Natural killer cell (primary cell): ENCODE results near the gene CFAP92. TPM values are rescaled to one million over a fixed set of nuclear protein-coding genes. Genes with fewer than 3 reads are reported as not detected.
"Not testable (repeated sequence)": the region's sequence is repeated elsewhere in the genome, so short reads cannot be mapped to it uniquely, and the experiment has no call there.

Source experiments
- ATAC-seq, 3 donors: fragments of 150-1000 bp in 2 of 3; fragments of 200-7000 bp in 1 of 3; cut with Tn5 transposase; 1 replicate in 1 of 3; 2 replicates in 2 of 3; pipeline ENCODE4 v1.10.0; 2021; ENCODE audit warnings: mild to moderate bottlenecking in 2 of 3, moderate library complexity in 2 of 3
- DNase-seq, 2 donors: peaks; one replicate each; pipeline versions ENCODE4 v3.0.0 to v3.0.0-alpha.2; 2013 to 2021; ENCODE audit warnings: mixed read lengths in 1 of 2
- H3K27ac ChIP-seq: one replicate; pipeline ENCODE4 v1.5.1; 2013; ENCODE audit warnings: mild to moderate bottlenecking, low read length
- H3K27me3 ChIP-seq: one replicate; pipeline ENCODE4 v1.6.1; 2013; ENCODE audit warnings: low read length; ENCODE audit not compliant: control insufficient read depth, insufficient read depth
- H3K36me3 ChIP-seq: one replicate; pipeline ENCODE4 v1.6.1; 2013; ENCODE audit warnings: low read length; ENCODE audit not compliant: control insufficient read depth, insufficient read depth
- H3K4me1 ChIP-seq: one replicate; pipeline ENCODE4 v1.6.1; 2013; ENCODE audit warnings: low read length; ENCODE audit not compliant: control insufficient read depth, insufficient read depth
- H3K4me3 ChIP-seq: one replicate; pipeline ENCODE4 v1.5.1; 2013; ENCODE audit warnings: low read length
- H3K9me3 ChIP-seq: one replicate; pipeline ENCODE4 v1.6.1; 2013; ENCODE audit warnings: low read length; ENCODE audit not compliant: control insufficient read depth, insufficient read depth
- H3K27ac Mint-ChIP-seq, 2 donors: one replicate each; pipeline ENCODE4 v1.8.0; 2022; ENCODE audit warnings: mild to moderate bottlenecking in 2 of 2, mixed read lengths in 2 of 2, moderate library complexity in 1 of 2
- H3K27me3 Mint-ChIP-seq, 2 donors: one replicate each; pipeline ENCODE4 v1.8.0; 2022; ENCODE audit warnings: low read depth in 2 of 2, mixed read lengths in 2 of 2
- H3K36me3 Mint-ChIP-seq: one replicate; pipeline ENCODE4 v1.8.0; 2022; ENCODE audit warnings: mixed read lengths
- H3K4me1 Mint-ChIP-seq, 2 donors: one replicate each; pipeline ENCODE4 v1.8.0; 2022; ENCODE audit warnings: mixed read lengths in 2 of 2
- H3K4me3 Mint-ChIP-seq: one replicate; pipeline ENCODE4 v1.8.0; 2022; ENCODE audit warnings: mild to moderate bottlenecking, moderate library complexity, mixed read lengths
- H3K9me3 Mint-ChIP-seq, 2 donors: one replicate each; pipeline ENCODE4 v1.8.0; 2022; ENCODE audit warnings: mixed read lengths in 2 of 2
- WGBS: methylation state at CpG from one replicate; pipeline ENCODE4 v1.1.7; 2013; ENCODE audit warnings: missing lambda C conversion rate; ENCODE audit not compliant: insufficient coverage; 5-methylcytosine and 5-hydroxymethylcytosine counted together
- intact Hi-C: fragments of 100-400 bp; cut with micrococcal nuclease; formaldehyde crosslinking; loops from one replicate; pipeline ENCODE4 v1.14.2; 2022
- total RNA-seq, 4 donors: library from RNA; stranded (reverse); fragments of 120-200 nt in 1 of 4; gene quantifications; one replicate each; pipeline versions ENCODE4 v1.2.3 to v1.2.4, GENCODE V29; 2013 to 2022
- TF ChIP-seq, protein P1 (sequence below): fragments of 200-600 bp; IDR thresholded peaks from one replicate; pipeline ENCODE4 v1.8.0; 2022; ENCODE audit warnings: antibody characterized with exemption

Gene CFAP92
- total RNA-seq, 3 donors from 2014 or later (not counting 1 experiment from before 2014, with no cell fraction given), result 0.26 to 0.43 (median 0.41) TPM

DNA sequence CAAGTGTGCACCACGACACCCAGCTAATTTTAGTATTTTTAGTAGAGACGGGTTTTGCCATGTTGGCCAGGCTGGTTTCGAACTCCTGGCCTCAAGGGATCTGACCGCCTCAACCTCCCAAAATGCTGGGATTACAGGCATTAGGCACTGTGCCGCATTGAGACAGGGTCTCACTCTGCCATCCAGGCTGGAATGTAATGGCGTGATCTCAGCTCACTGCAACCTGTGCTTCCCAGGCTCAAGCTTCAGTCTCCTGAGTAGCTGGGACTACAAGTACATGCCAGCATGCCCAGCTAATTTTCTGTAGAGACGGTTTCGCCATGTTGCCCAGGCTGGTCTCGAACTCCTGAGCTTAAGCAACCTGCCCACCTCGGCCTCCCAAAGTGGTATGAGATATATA, 62.8 kb downstream of the CFAP92 start:
- no peak for DNase-seq

DNA sequence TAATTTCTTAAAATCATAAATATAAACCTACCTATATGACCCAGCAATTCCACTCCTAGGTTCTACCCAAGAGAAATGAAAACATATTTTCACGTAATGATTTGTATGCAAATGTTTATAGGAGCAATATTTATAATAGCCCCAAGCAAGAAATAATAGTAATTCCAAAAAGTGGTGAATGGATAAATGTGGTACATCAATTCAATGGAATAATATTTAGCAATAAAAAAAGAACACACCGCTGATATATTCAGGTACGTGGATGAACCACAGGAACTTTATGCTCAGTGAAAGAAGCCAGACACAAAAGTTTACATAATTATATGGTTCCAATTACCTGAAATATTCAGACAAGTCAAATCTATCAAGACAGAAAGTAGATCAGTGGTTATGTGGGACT, 64.5 kb downstream of the CFAP92 start:
- Histone ChIP-seq H3K27me3 (no peaks in the 10 kb centered on the region), H3K27ac (no peak overlapping the region), H3K36me3 (no peaks in the 10 kb centered on the region), H3K4me1 (no peaks in the 10 kb centered on the region), H3K9me3 (peaks cover 2% of the 10 kb centered on the region), H3K4me3 (no peak overlapping the region)
- H3K4me1 Mint-ChIP-seq, result no peaks in the 10 kb centered on the region
- H3K27me3 Mint-ChIP-seq, result peaks cover 20 to 36% of the 10 kb centered on the region in 2 donors
- ATAC-seq, result no peak
- H3K27ac Mint-ChIP-seq, result no peak overlapping the region
- 80% methylated on average over 1 of the region's 3 CpGs for WGBS
- intact Hi-C loops, result no loop called here
- no peaks in the 10 kb centered on the region for H3K36me3 Mint-ChIP-seq
- peaks cover 2% of the 10 kb centered on the region in 2 donors for H3K9me3 Mint-ChIP-seq
- TF ChIP-seq, protein P1, sequence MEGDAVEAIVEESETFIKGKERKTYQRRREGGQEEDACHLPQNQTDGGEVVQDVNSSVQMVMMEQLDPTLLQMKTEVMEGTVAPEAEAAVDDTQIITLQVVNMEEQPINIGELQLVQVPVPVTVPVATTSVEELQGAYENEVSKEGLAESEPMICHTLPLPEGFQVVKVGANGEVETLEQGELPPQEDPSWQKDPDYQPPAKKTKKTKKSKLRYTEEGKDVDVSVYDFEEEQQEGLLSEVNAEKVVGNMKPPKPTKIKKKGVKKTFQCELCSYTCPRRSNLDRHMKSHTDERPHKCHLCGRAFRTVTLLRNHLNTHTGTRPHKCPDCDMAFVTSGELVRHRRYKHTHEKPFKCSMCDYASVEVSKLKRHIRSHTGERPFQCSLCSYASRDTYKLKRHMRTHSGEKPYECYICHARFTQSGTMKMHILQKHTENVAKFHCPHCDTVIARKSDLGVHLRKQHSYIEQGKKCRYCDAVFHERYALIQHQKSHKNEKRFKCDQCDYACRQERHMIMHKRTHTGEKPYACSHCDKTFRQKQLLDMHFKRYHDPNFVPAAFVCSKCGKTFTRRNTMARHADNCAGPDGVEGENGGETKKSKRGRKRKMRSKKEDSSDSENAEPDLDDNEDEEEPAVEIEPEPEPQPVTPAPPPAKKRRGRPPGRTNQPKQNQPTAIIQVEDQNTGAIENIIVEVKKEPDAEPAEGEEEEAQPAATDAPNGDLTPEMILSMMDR, result no peak
- no peak overlapping the region for H3K4me3 Mint-ChIP-seq
- no peak for DNase-seq

More for the DNA sequence above, 62.8 kb downstream of the CFAP92 start:
- no peaks in the 10 kb centered on the region for H3K27me3 ChIP-seq
- TF ChIP-seq, protein P1, result no peak
- Mint-ChIP-seq H3K4me1 (no peaks in the 10 kb centered on the region), H3K27me3 (peaks cover 15 to 28% of the 10 kb centered on the region in 2 donors), H3K9me3 (peaks cover 2% of the 10 kb centered on the region in 2 donors), H3K36me3 (no peaks in the 10 kb centered on the region), H3K4me3 (no peak overlapping the region), H3K27ac (no peak overlapping the region)
- no peak overlapping the region for H3K27ac ChIP-seq
- no peak overlapping the region for H3K4me3 ChIP-seq
- ATAC-seq, result no peak
- no peaks in the 10 kb centered on the region for H3K9me3 ChIP-seq
- WGBS, result 93% methylated on average over 9 of the region's 10 CpGs
- H3K4me1 ChIP-seq, result no peaks in the 10 kb centered on the region
- intact Hi-C loops, result no loop called here
- H3K36me3 ChIP-seq, result no peaks in the 10 kb centered on the region

DNA sequence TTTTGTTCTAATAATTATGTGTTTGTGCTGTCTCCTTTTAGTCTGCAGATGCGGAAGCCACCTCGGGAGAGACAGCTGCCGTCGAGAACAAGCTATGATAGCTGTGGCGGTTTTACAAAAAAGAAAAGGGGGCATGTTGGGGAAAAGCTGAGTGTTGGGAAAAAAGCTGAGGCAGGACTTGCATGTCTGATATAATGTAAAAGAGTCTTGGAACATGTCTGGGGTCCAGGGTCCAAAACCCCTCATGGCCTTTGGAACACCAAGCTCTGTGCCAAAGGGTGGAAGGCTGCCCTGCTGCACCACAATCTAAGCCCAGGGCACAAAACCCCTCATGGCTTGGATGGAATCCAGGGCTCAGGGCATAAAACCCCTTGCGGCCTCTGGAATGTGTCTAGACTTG, 69.9 kb downstream of the CFAP92 start:
- WGBS, result 95% methylated on average over 6 of the region's 6 CpGs
- not testable (repeated sequence) for ATAC-seq, H3K36me3 ChIP-seq, H3K27ac ChIP-seq, H3K9me3 ChIP-seq, H3K9me3 Mint-ChIP-seq, H3K27me3 ChIP-seq, H3K4me3 ChIP-seq, H3K36me3 Mint-ChIP-seq, DNase-seq
- Mint-ChIP-seq H3K27me3 (peaks cover 14 to 20% of the 10 kb centered on the region in 2 donors), H3K27ac (peak overlapping the region in 1 of 2 donors; percentile 51), H3K4me1 (peaks cover 15% of the 10 kb centered on the region in 2 donors), H3K4me3 (peak overlapping the region; percentile 74)
- intact Hi-C loops, result loop anchor here (1.0 kb wide), 1 partner anchor 307 kb away; no protein-coding TSS in a partner anchor
- peaks cover 12% of the 10 kb centered on the region for H3K4me1 ChIP-seq

DNA sequence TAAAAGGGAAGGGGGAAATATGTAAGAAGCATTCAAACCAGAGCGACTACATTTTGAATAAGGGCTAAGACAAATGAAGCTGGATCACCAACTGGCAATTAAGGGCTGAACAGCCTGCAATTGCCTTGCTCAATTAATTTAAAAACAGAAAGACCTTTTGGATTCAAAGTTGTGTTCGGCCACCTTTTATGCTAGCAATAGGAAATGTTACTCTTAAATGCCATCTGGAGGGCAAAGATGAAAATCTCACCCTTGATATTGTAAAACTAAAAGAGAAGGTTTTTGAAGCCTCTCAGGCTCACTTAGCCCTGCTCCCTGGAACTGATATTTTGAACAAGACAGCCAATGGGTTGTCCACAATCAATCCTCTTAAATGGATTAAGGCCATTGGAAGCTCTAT, 70.3 kb downstream of the CFAP92 start:
- Histone ChIP-seq H3K27ac (no peak overlapping the region), H3K4me1 (peaks cover 12% of the 10 kb centered on the region), H3K36me3 (no peaks in the 10 kb centered on the region), H3K4me3 (no peak overlapping the region), H3K9me3 (peaks cover 2% of the 10 kb centered on the region), H3K27me3 (no peaks in the 10 kb centered on the region)
- ATAC-seq (peak in 2 of 3 donors; percentile 34 to 50), DNase-seq (peak in 1 of 2 donors; percentile 60)
- H3K4me3 Mint-ChIP-seq, result peak overlapping the region; percentile 74
- H3K36me3 Mint-ChIP-seq, result no peaks in the 10 kb centered on the region
- 18% methylated on average over 2 of the region's 2 CpGs for WGBS
- intact Hi-C loops, result loop anchor here (1.0 kb wide), 1 partner anchor 306 kb away; no protein-coding TSS in a partner anchor
- H3K27me3 Mint-ChIP-seq, result peaks cover 14 to 20% of the 10 kb centered on the region in 2 donors
- H3K9me3 Mint-ChIP-seq, result peaks cover 2 to 3% of the 10 kb centered on the region in 2 donors
- TF ChIP-seq, protein P1, result peak; percentile 3
- H3K4me1 Mint-ChIP-seq, result peaks cover 15% of the 10 kb centered on the region in 2 donors
- peak overlapping the region in 1 of 2 donors; percentile 51 for H3K27ac Mint-ChIP-seq
